Endothelial cell of umbilical vein (primary cell): Measurements from ENCODE around the gene KRT12. TPM values are rescaled to one million over a fixed set of nuclear protein-coding genes. Genes with fewer than 3 reads are reported as not detected.

ENCODE experiments used
- BruUV-seq: library from RNA; stranded (reverse); fragments of 400-500 nt; replicated peaks from 2 replicates; lab custom pipeline; 2021; lab: Mats Ljungman, UMichigan
- CTCF ChIA-PET: fragments of 300-600, 350-600 bp; sonication (Branson Sonifier 250); formaldehyde crosslinking; loops from one replicate; lab custom pipeline; 2021; ENCODE audit warnings: antibody characterized with exemption, inconsistent platforms; lab: Charles Lee
- POLR2A ChIA-PET: fragments of 300-600, 350-600 bp; sonication (Branson Sonifier 250); formaldehyde crosslinking; loops from one replicate; lab custom pipeline; 2021; ENCODE audit warnings: antibody characterized with exemption, inconsistent platforms; lab: Charles Lee
- DNase-seq: peaks from one replicate; pipeline ENCODE4 v3.0.0-alpha.2; 2011; ENCODE audit warnings: low read depth, low spot score
- FAIRE-seq: peaks from 2 replicates; lab custom pipeline; 2011; peaks lifted over from hg19 to GRCh38; lab: Jason Lieb, UNC
- H2AFZ ChIP-seq: 2 replicates; pipeline ENCODE4 v1.6.0; 2012; ENCODE audit warnings: low read depth, low read length, control low read depth, inconsistent platforms
- H3K27ac ChIP-seq: 2 replicates; pipeline ENCODE4 v1.5.1; 2011; ENCODE audit warnings: low read depth, mild to moderate bottlenecking, control low read depth, low read length, moderate library complexity; ENCODE audit not compliant: insufficient read depth
- H3K27me3 ChIP-seq, 2 experiments: 2 replicates each; pipeline versions ENCODE4 v1.6.0 to v1.6.1; 2011; ENCODE audit warnings: low read length in 2 of 2, mixed read lengths in 1 of 2; ENCODE audit not compliant: control insufficient read depth in 2 of 2, insufficient read depth in 2 of 2
- H3K36me3 ChIP-seq, 2 experiments: 2 replicates in 1 of 2; 3 replicates in 1 of 2; pipeline ENCODE4 v1.5.1; 2011; ENCODE audit warnings: low read length in 2 of 2, mild to moderate bottlenecking in 1 of 2, moderate library complexity in 1 of 2; ENCODE audit not compliant: control insufficient read depth in 2 of 2, insufficient read depth in 2 of 2; ENCODE audit errors: extremely low read depth in 1 of 2
- H3K4me1 ChIP-seq: 3 replicates; pipeline ENCODE4 v1.5.1; 2011; ENCODE audit warnings: mild to moderate bottlenecking, low read length; ENCODE audit not compliant: control insufficient read depth, insufficient read depth; ENCODE audit errors: extremely low read depth
- H3K4me2 ChIP-seq: 2 replicates; pipeline ENCODE4 v1.6.1; 2011; ENCODE audit warnings: low read length, control low read depth, mixed read lengths; ENCODE audit not compliant: insufficient read depth
- H3K4me3 ChIP-seq, 3 experiments: fragments of 200-600 bp in 1 of 3; sonication (generic), shearing (Covaris generic) in 1 of 3; replicated peaks in 1 of 3; 2 replicates each; pipeline ENCODE4 v1.5.1; 2011 to 2016; ENCODE audit warnings: control low read depth in 3 of 3, low read length in 3 of 3, mild to moderate bottlenecking in 2 of 3, inconsistent platforms in 1 of 3, low read depth in 1 of 3, moderate library complexity in 1 of 3; ENCODE audit not compliant: insufficient read depth in 1 of 3
- H3K79me2 ChIP-seq: 2 replicates; pipeline ENCODE4 v1.6.0; 2012; ENCODE audit warnings: low read length, inconsistent platforms; ENCODE audit not compliant: control insufficient read depth, insufficient read depth
- H3K9ac ChIP-seq: replicated peaks from 2 replicates; pipeline ENCODE3; 2011; ENCODE audit warnings: low read length, control low read depth; ENCODE audit not compliant: insufficient read depth; ENCODE audit errors: extremely low read depth
- H3K9me1 ChIP-seq: replicated peaks from 3 replicates; pipeline ENCODE4 v1.6.0; 2011; ENCODE audit warnings: mild to moderate bottlenecking, low read length; ENCODE audit not compliant: control insufficient read depth, insufficient read depth; ENCODE audit errors: extremely low read depth
- H3K9me3 ChIP-seq: replicated peaks from 2 replicates; pipeline ENCODE4 v1.5.1; 2012; ENCODE audit warnings: low read length, inconsistent platforms; ENCODE audit not compliant: control insufficient read depth, insufficient read depth
- H4K20me1 ChIP-seq: replicated peaks from 2 replicates; pipeline ENCODE3; 2011; ENCODE audit warnings: mild to moderate bottlenecking, low read length; ENCODE audit not compliant: control insufficient read depth, insufficient read depth; ENCODE audit errors: extremely low read depth
- EZH2 ChIP-seq: IDR thresholded peaks from 2 replicates; pipeline ENCODE4 v1.6.1; 2012; ENCODE audit warnings: borderline replicate concordance, low read depth, mild to moderate bottlenecking, moderate library complexity, low read length, inconsistent platforms; ENCODE audit not compliant: severe bottlenecking
- FOS ChIP-seq: IDR thresholded peaks from 2 replicates; pipeline ENCODE4 v1.6.1; 2011; ENCODE audit warnings: mild to moderate bottlenecking, low read length, moderate library complexity, borderline replicate concordance; ENCODE audit not compliant: insufficient read depth
- GATA2 ChIP-seq: IDR thresholded peaks from 2 replicates; pipeline ENCODE4 v1.7.0; 2011; ENCODE audit warnings: low read depth, mild to moderate bottlenecking, moderate library complexity, mixed read lengths, low read length; ENCODE audit not compliant: insufficient read length, insufficient read depth
- JUN ChIP-seq: IDR thresholded peaks from 2 replicates; pipeline ENCODE4 v1.6.1; 2011; ENCODE audit warnings: borderline replicate concordance, low read depth; ENCODE audit not compliant: insufficient read length, insufficient read depth
- MYC ChIP-seq: IDR thresholded peaks from one replicate; pipeline ENCODE4 v1.6.1; 2011; ENCODE audit warnings: mild to moderate bottlenecking, low read depth, low read length
- POLR2A ChIP-seq: IDR thresholded peaks from 2 replicates; pipeline ENCODE4 v1.6.1; 2012; ENCODE audit warnings: low read depth, mild to moderate bottlenecking, control low read depth, low read length
- POLR2AphosphoS5 ChIP-seq: IDR thresholded peaks from 2 replicates; pipeline ENCODE4 v1.6.1; 2012; ENCODE audit warnings: low read depth, mild to moderate bottlenecking, control low read depth, low read length, moderate library complexity; ENCODE audit not compliant: insufficient read depth
- dilution Hi-C: fragments of 300-500 bp; cut with MboI; formaldehyde crosslinking; loops from one replicate; pipeline ENCODE4 v1.15.0; 2019; ENCODE audit warnings: low sequenced_read_pairs; ENCODE audit not compliant: extremely low pct_ligation_motif_present
- intact Hi-C: fragments of 100-400 bp; cut with micrococcal nuclease; formaldehyde crosslinking; loops from one replicate; pipeline ENCODE4 v1.10.0; 2022
- polyA plus RNA-seq, 4 experiments: library from polyadenylated mRNA; depleted of rRNA in 3 of 4; stranded (reverse) in 3 of 4; unstranded in 1 of 4; fragments of >200 nt; gene quantifications; 2 replicates each; pipeline versions ENCODE4 v1.2.1 to v1.2.3, GENCODE V29; 2011 to 2012; ENCODE audit warnings: missing spikeins in 1 of 4
- total RNA-seq: library from RNA; stranded (reverse); gene quantifications from 2 replicates; pipeline ENCODE4 v1.2.3, GENCODE V29; 2021
- TF ChIP-seq, protein P1 (sequence below), 2 donors: IDR thresholded peaks; 1 replicate in 1 of 2; 2 replicates in 1 of 2; pipeline ENCODE4 v1.5.1; 2011; ENCODE audit warnings: low read length in 2 of 2, mild to moderate bottlenecking in 2 of 2, moderate library complexity in 2 of 2, control low read depth in 1 of 2, inconsistent platforms in 1 of 2, low read depth in 1 of 2; ENCODE audit not compliant: insufficient read depth in 1 of 2; ENCODE audit errors: extremely low read depth in 1 of 2
- TF ChIP-seq, protein P2 (sequence below): IDR thresholded peaks from 2 replicates; pipeline ENCODE4 v1.6.1; 2011; ENCODE audit not compliant: insufficient read depth, insufficient read length

Gene KRT12
- total and polyA plus RNA-seq, 2 donors (not counting 3 experiments of a cell fraction or from before 2014, with no cell fraction given): not detected

DNA sequence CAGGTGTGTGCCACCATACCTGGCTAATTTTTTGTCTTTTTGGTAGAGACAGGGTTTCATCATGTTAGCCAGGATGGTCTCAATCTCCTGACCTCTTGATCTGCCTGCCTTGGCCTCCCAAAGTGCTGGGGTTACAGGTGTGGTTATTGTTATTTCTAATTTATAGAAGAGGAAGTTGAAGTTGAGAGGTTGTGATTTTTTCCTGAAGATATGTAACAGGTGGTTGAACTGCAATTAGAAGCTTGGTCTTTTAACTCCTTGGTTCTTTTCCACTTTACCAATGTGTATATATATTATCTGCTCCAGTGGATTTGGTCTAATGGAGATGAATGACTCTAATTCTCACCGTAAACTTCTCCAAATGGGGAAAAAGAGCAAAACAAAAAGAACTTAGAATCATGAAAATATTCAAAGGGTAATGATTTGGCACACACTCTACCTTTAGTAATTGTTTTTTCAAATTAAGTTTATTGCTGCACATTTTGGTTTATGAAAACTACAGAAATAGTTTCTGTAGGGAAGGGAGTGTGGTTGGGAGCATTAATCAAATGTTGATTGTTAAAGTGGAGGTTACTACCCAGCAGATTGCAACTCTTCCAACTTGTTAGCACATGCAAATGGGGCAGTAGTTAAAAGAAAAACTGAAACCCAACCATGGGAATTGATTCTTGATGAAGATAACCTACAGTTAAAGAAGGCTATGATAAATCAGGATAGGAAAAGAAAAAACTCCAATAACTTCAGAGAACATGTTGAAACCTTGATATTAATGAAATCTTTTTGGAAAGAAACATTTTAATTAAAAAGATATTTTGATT, 42.8 kb downstream of the KRT12 start:
- Histone ChIP-seq H3K4me2 (no peak overlapping the region), H2AFZ (no peak overlapping the region), H3K9me1 (no peaks in the 10 kb centered on the region), H3K4me1 (peaks cover 4% of the 10 kb centered on the region), H3K9ac (no peak overlapping the region), H3K27ac (no peak overlapping the region), H3K79me2 (no peaks in the 10 kb centered on the region), H3K36me3 (no peaks in the 10 kb centered on the region), H4K20me1 (no peaks in the 10 kb centered on the region), H3K27me3 (no peaks in the 10 kb centered on the region), H3K4me3 (no peak overlapping the region), H3K9me3 (no peaks in the 10 kb centered on the region)
- no TSS peak for BruUV-seq
- intact Hi-C loops (no loop called here), dilution Hi-C loops (no loop called here)
- TF ChIP-seq, protein P1, sequence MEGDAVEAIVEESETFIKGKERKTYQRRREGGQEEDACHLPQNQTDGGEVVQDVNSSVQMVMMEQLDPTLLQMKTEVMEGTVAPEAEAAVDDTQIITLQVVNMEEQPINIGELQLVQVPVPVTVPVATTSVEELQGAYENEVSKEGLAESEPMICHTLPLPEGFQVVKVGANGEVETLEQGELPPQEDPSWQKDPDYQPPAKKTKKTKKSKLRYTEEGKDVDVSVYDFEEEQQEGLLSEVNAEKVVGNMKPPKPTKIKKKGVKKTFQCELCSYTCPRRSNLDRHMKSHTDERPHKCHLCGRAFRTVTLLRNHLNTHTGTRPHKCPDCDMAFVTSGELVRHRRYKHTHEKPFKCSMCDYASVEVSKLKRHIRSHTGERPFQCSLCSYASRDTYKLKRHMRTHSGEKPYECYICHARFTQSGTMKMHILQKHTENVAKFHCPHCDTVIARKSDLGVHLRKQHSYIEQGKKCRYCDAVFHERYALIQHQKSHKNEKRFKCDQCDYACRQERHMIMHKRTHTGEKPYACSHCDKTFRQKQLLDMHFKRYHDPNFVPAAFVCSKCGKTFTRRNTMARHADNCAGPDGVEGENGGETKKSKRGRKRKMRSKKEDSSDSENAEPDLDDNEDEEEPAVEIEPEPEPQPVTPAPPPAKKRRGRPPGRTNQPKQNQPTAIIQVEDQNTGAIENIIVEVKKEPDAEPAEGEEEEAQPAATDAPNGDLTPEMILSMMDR (IDR thresholded peaks at IDR 0.05; ENCODE audit: extremely low read depth in 1 of 2, insufficient read depth in 1 of 2, low read depth in 1 of 2, low read length in 2 of 2): no peak
- TF ChIP-seq EZH2 (no peak), MYC (no peak), POLR2AphosphoS5 (no peak), POLR2A (no peak), JUN (no peak), GATA2 (no peak), FOS (no peak)
- TF ChIP-seq, protein P2, sequence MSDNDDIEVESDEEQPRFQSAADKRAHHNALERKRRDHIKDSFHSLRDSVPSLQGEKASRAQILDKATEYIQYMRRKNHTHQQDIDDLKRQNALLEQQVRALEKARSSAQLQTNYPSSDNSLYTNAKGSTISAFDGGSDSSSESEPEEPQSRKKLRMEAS: no peak
- DNase-seq (no peak), FAIRE-seq (no peak)
- CTCF ChIA-PET: no interaction called here
- POLR2A ChIA-PET: no interaction called here
